ENCODE data around the gene CDA. TPM values are rescaled to one million over a fixed set of nuclear protein-coding genes. Genes with fewer than 3 reads are reported as not detected.

The CDA gene
- polyA plus RNA-seq, 1 of the 3 experiments (the other 2 are of a cell fraction): 0.12 TPM

DNA sequence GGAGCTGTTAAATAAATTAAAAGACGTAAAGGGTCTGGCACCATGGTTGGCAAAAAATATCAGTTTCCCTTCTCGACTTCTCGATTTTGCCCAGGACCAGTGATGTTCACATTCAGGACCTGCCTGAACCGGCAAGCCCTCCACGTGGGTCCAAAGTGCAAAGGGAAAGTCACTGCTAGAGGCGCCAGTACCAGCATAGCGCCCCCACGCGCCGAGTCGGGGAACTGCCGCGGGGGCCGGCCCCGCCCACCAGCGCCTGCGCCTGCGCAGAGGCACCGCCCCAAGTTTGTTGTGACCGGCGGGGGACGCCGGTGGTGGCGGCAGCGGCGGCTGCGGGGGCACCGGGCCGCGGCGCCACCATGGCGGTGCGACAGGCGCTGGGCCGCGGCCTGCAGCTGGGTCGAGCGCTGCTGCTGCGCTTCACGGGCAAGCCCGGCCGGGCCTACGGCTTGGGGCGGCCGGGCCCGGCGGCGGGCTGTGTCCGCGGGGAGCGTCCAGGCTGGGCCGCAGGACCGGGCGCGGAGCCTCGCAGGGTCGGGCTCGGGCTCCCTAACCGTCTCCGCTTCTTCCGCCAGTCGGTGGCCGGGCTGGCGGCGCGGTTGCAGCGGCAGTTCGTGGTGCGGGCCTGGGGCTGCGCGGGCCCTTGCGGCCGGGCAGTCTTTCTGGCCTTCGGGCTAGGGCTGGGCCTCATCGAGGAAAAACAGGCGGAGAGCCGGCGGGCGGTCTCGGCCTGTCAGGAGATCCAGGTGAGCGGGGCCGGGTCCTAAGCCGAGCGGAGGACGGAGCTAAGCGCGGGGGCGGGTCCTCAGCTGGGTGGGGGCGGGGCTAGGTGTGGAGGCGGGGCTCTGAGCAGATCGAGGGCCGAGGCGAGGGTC is 44.5 kb downstream of the CDA start, which contains the start of gene PINK1 (continued):
- TF ChIP-seq, protein P1, sequence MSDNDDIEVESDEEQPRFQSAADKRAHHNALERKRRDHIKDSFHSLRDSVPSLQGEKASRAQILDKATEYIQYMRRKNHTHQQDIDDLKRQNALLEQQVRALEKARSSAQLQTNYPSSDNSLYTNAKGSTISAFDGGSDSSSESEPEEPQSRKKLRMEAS (IDR thresholded peaks at IDR 0.05; ENCODE audit: low read depth): peak; percentile 86
- no peak for TF ChIP-seq JUND (IDR thresholded peaks at IDR 0.05)
- peak; percentile 95 for TF ChIP-seq MXI1 (IDR thresholded peaks at IDR 0.05; ENCODE audit: low read depth, low read length)
- TF ChIP-seq RFX5 (IDR thresholded peaks at IDR 0.05; ENCODE audit: low read length): no peak
- TF ChIP-seq, protein P2, sequence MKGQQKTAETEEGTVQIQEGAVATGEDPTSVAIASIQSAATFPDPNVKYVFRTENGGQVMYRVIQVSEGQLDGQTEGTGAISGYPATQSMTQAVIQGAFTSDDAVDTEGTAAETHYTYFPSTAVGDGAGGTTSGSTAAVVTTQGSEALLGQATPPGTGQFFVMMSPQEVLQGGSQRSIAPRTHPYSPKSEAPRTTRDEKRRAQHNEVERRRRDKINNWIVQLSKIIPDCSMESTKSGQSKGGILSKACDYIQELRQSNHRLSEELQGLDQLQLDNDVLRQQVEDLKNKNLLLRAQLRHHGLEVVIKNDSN (IDR thresholded peaks at IDR 0.05; ENCODE audit: borderline replicate concordance, low read depth): peak; percentile 24; the same call in 1 of the 2 replicates
- peak; percentile 66 for TF ChIP-seq RAD21 (IDR thresholded peaks at IDR 0.05; ENCODE audit: low read length)

DNA sequence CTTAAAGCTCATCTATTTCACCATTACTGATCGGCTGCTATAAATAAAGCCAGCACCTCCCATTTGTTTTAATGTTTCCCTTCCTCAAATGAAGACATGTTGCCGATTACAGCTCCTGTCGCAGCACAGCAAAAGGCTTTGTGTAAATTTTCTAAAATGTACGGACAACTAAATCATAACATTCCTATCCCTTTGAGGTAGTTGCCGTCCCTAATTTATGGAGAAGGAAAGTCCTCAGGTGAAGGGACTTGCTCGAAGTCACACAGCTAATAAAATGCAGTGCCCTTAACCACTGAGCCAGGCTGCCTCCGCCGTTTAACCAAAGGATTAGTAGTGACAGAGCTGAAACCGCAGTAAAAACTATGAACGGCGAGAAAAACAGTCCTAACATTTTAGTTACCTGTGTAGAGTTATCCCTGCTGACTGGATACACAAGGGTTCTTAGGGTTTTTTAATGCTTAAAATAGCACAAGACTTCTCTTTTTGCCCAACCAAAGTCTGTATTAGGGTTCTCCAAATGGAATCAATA is 45.2 kb downstream of the CDA start:
- CTCF ChIA-PET: interaction anchor here (0.6 to 10.4 kb wide), 37 partner anchors 7 to 719 kb away, joined by 3 to 97 read pairs (median 5); partner anchors contain the start of genes DDOST, FAM43B and MUL1
- H3K27ac ChIP-seq (ENCODE audit: low read depth in 2 of 2, low read length in 1 of 2): peak overlapping the region in 1 of 2 experiments; percentile 18; a peak in 1 of 4 replicates
- DNase-seq: no peak
- TF ChIP-seq ELF1 (IDR thresholded peaks at IDR 0.05) (no peak), TEAD4 (IDR thresholded peaks at IDR 0.05; ENCODE audit: borderline replicate concordance, insufficient read depth) (no peak), RAD21 (IDR thresholded peaks at IDR 0.05; ENCODE audit: low read length) (no peak), SIN3A (IDR thresholded peaks at IDR 0.05; ENCODE audit: borderline replicate concordance, low read depth, low read length) (no peak), YY1 (IDR thresholded peaks at IDR 0.05; ENCODE audit: low read depth) (no peak), JUND (IDR thresholded peaks at IDR 0.05) (no peak)
- TF ChIP-seq, protein P3, sequence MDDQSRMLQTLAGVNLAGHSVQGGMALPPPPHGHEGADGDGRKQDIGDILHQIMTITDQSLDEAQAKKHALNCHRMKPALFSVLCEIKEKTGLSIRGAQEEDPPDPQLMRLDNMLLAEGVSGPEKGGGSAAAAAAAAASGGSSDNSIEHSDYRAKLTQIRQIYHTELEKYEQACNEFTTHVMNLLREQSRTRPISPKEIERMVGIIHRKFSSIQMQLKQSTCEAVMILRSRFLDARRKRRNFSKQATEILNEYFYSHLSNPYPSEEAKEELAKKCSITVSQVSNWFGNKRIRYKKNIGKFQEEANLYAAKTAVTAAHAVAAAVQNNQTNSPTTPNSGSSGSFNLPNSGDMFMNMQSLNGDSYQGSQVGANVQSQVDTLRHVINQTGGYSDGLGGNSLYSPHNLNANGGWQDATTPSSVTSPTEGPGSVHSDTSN (IDR thresholded peaks at IDR 0.05): no peak
- TF ChIP-seq, protein P4, sequence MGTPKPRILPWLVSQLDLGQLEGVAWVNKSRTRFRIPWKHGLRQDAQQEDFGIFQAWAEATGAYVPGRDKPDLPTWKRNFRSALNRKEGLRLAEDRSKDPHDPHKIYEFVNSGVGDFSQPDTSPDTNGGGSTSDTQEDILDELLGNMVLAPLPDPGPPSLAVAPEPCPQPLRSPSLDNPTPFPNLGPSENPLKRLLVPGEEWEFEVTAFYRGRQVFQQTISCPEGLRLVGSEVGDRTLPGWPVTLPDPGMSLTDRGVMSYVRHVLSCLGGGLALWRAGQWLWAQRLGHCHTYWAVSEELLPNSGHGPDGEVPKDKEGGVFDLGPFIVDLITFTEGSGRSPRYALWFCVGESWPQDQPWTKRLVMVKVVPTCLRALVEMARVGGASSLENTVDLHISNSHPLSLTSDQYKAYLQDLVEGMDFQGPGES (IDR thresholded peaks at IDR 0.05; ENCODE audit: low read depth, low read length): no peak
- H3K27me3 ChIP-seq (ENCODE audit: insufficient read depth): no peaks in the 10 kb centered on the region
- H3K9me3 ChIP-seq: no peaks in the 10 kb centered on the region
- H3K4me3 ChIP-seq (ENCODE audit: low read depth in 2 of 2, low read length in 1 of 2): peak overlapping the region; percentile 64 to 88
- peak overlapping the region; percentile 81 for H3K9ac ChIP-seq
- no peaks in the 10 kb centered on the region; the same call in 1 of the 2 replicates for H4K20me1 ChIP-seq (ENCODE audit: insufficient read depth)
- peak overlapping the region; percentile 80 for H3K4me2 ChIP-seq
- POLR2A ChIA-PET: interaction anchor here (0.6 to 1.3 kb wide), 3 partner anchors 27 to 126 kb away, joined by 3 to 5 read pairs (median 4); partner anchors contain the start of genes DDOST and MUL1
- no peaks in the 10 kb centered on the region for H3K79me2 ChIP-seq (ENCODE audit: insufficient read depth)
- peaks cover 0 to 6% of the 10 kb centered on the region in 2 experiments for H3K36me3 ChIP-seq (replicated peaks in 1 of 2; ENCODE audit: control insufficient read depth in 1 of 2, insufficient read depth in 2 of 2, low read length in 1 of 2)
- WGBS (ENCODE audit: low lambda C conversion rate): 8% methylated on average over 11 of the region's 11 CpGs
- H3K4me1 ChIP-seq (ENCODE audit: control insufficient read depth in 1 of 2, insufficient read depth in 2 of 2, low read depth in 1 of 2, low read length in 1 of 2): peaks cover 0 to 12% of the 10 kb centered on the region in 2 experiments; a peak in 1 of 4 replicates
- H2AFZ ChIP-seq (ENCODE audit: low read depth): peak overlapping the region; percentile 99
- H3K9me2 ChIP-seq: no peaks in the 10 kb centered on the region
- no peaks in the 10 kb centered on the region for H3F3A ChIP-seq (replicated peaks; ENCODE audit: insufficient read depth)
